C4-2B (cell line): Measurements from ENCODE around the gene HDHD5.
"Not testable (repeated sequence)": the region's sequence is repeated elsewhere in the genome, so short reads cannot be mapped to it uniquely, and the experiment has no call there.

Source experiments
- H3K27ac ChIP-seq: fragments of 450-650 bp; 2 replicates; pipeline ENCODE4 v1.5.1; 2017
- ZFX ChIP-seq: fragments of 450-650 bp; IDR thresholded peaks from 2 replicates; pipeline ENCODE4 v1.6.1; 2017
- TF ChIP-seq, protein P1 (sequence below): fragments of 450-650 bp; conservative IDR thresholded peaks from 2 replicates; pipeline ENCODE4 v1.5.1; 2017; ENCODE audit warnings: mild to moderate bottlenecking

HDHD5 gene

DNA sequence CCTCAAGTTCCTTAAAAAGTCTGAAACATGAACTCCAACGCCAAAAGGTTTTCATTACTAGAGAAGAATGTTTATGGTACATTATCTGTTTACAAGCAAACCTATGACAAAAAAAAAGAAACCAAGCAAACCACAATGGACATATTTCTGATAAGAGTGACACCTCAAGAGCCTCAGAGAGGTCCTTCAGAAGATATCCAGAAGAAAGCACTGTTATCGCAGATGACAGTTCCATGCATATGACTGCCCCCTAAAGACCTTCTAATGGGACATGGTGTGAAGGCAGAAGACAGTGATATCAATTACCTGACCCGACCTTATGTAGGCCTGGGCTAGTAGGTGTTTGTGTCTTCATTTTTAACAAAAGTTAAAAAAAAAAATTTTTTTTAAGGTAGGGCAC, 3.1 kb downstream of the HDHD5 start:
- TF ChIP-seq ZFX = no peak
- TF ChIP-seq, protein P1, sequence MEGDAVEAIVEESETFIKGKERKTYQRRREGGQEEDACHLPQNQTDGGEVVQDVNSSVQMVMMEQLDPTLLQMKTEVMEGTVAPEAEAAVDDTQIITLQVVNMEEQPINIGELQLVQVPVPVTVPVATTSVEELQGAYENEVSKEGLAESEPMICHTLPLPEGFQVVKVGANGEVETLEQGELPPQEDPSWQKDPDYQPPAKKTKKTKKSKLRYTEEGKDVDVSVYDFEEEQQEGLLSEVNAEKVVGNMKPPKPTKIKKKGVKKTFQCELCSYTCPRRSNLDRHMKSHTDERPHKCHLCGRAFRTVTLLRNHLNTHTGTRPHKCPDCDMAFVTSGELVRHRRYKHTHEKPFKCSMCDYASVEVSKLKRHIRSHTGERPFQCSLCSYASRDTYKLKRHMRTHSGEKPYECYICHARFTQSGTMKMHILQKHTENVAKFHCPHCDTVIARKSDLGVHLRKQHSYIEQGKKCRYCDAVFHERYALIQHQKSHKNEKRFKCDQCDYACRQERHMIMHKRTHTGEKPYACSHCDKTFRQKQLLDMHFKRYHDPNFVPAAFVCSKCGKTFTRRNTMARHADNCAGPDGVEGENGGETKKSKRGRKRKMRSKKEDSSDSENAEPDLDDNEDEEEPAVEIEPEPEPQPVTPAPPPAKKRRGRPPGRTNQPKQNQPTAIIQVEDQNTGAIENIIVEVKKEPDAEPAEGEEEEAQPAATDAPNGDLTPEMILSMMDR = no peak
- no peak overlapping the region for H3K27ac ChIP-seq

- H3K27ac ChIP-seq = peak overlapping the region; percentile 39
- TF ChIP-seq ZFX = no peak
- TF ChIP-seq, protein P1 = no peak
Measured at GRCh38 chr22:17152971-17153370, 6.1 kb downstream of the HDHD5 start.

GRCh38 chr22:17152340-17152739, 6.7 kb downstream of the HDHD5 start:
- H3K27ac ChIP-seq = peak overlapping the region; percentile 39
- TF ChIP-seq, protein P1 = no peak
- TF ChIP-seq ZFX = no peak

DNA sequence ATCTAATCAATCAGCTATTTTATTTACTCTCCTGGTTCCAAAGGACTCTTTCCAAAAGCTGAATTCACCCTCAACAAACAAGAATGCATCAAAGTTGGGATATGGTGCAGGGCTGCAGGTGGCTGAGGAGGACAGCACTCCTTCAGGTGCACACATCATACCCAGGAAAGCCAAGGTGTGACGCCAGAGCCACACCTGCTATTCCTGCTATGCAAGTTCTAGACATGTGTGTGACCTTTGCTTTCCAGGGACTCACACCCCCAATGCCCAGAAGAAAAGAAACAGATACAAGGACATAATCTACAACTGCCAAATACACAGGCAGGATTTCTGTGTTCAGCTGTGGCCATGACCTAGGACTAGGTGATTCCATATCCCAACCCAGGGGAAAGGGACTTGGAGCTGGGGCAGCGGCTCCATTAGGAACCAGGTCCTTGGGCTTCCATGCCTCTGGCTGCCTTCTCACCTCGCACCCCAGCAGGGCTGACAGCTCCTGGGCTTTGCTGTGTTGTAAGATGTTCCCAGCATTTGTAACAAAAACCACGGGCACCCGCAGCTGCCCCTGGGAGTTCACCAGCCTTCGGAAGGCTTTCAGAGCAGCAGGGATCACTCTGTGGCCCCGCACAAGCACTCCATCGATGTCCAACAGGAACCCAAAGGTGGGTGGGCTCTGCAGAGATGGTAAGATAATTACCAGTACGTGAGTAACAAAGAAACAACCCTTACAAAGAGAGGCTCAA, 9.8 kb downstream of the HDHD5 start:
- H3K27ac ChIP-seq = no peak overlapping the region
- no peak for TF ChIP-seq ZFX
- TF ChIP-seq, protein P1 = no peak

GRCh38 chr22:17147458-17147857, 11.6 kb downstream of the HDHD5 start:
- not testable (repeated sequence) for H3K27ac ChIP-seq

- H3K27ac ChIP-seq = no peak overlapping the region
- TF ChIP-seq, protein P1 = no peak
- no peak for TF ChIP-seq ZFX
Measured at GRCh38 chr22:17145021-17145680, 13.9 kb downstream of the HDHD5 start.

DNA sequence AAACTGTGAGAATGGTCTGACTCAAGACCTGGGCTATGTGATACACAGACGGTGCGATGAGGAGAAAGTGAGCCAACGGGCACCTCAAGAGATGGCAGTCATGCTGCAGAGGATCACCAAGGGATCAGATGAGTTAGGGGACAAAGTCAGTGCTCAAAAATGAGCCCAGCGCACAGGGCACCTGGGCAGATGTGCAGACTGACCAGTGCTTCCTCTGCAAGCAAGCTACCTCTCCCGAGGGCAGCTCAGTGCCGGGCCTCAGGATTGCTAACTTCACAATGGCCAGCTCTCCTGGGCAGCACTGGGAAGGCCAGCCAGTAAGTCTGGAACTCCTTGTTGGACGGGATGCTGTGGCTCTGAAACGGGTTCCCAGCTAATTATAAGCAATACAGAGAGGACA, 15.3 kb downstream of the HDHD5 start:
- TF ChIP-seq, protein P1 = no peak
- no peak for TF ChIP-seq ZFX

GRCh38 chr22:17143101-17143500, 16.0 kb downstream of the HDHD5 start:
- no peak overlapping the region for H3K27ac ChIP-seq

More for the DNA sequence above, 15.3 kb downstream of the HDHD5 start:
- no peak overlapping the region for H3K27ac ChIP-seq

More at GRCh38 chr22:17143101-17143500, 16.0 kb downstream of the HDHD5 start:
- no peak for TF ChIP-seq ZFX
- TF ChIP-seq, protein P1 = no peak
